Parathyroid adenoma (tissue), 2 donors: ENCODE results near the gene CTCF.

ENCODE experiments used
- H2AFZ ChIP-seq: fragments of 300-600 bp; sonication (generic); one replicate; pipeline ENCODE4 v1.7.0; 2017; ENCODE audit warnings: antibody characterized with exemption, mild to moderate bottlenecking
- H3K27ac ChIP-seq: fragments of 300-600 bp; sonication (generic); one replicate; pipeline ENCODE4 v1.7.0; 2017
- H3K27me3 ChIP-seq: fragments of 300-600 bp; sonication (generic); one replicate; pipeline ENCODE4 v1.7.0; 2017; ENCODE audit warnings: low read length; ENCODE audit not compliant: control insufficient read depth, insufficient read depth
- H3K36me3 ChIP-seq: fragments of 300-600 bp; sonication (generic); one replicate; pipeline ENCODE4 v1.7.0; 2017; ENCODE audit warnings: low read length; ENCODE audit not compliant: control insufficient read depth, insufficient read depth
- H3K4me1 ChIP-seq: fragments of 300-600 bp; sonication (generic); one replicate; pipeline ENCODE4 v1.7.0; 2017; ENCODE audit warnings: control low read depth
- H3K4me2 ChIP-seq: fragments of 300-600 bp; sonication (generic); one replicate; pipeline ENCODE4 v1.7.0; 2017; ENCODE audit warnings: low read length
- H3K4me3 ChIP-seq: fragments of 300-600 bp; sonication (generic); one replicate; pipeline ENCODE4 v1.7.0; 2017; ENCODE audit warnings: low read depth, low read length
- H3K79me2 ChIP-seq: fragments of 300-600 bp; sonication (generic); one replicate; pipeline ENCODE4 v1.7.0; 2017; ENCODE audit warnings: control low read depth
- H3K9ac ChIP-seq: fragments of 300-600 bp; sonication (generic); one replicate; pipeline ENCODE4 v1.7.0; 2017; ENCODE audit warnings: mild to moderate bottlenecking
- H3K9me3 ChIP-seq: fragments of 300-600 bp; sonication (generic); one replicate; pipeline ENCODE4 v1.7.0; 2017; ENCODE audit warnings: low read length; ENCODE audit not compliant: control insufficient read depth
- TF ChIP-seq, protein P1 (sequence below): fragments of 300-600 bp; sonication (generic); IDR thresholded peaks from one replicate; pipeline ENCODE4 v1.7.0; 2017; ENCODE audit warnings: antibody characterized with exemption, mild to moderate bottlenecking
- donor health status: primary hyperparathyroidism.

The CTCF gene

DNA sequence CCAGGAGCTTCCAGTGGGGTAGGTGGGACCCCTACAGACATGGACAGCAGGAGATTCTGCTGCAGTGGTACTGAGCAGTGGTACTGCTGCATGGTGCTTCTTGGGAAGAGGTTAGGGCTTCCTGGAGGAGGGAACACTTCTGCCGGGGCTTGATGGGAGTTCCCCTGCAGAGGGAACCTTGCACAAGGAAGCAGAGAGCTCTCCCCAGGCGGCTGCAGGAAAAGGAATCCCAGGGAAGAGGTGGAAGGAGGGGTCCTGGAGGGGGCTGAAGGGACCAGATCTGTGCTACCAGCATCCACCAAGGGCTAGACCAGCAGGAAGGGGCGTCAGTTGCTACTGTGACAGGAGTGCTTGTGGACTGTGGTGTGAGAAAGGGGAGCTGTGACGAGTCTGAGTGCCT is 23.1 kb upstream of the CTCF start:
- peaks cover 2% of the 10 kb centered on the region for H3K79me2 ChIP-seq
- H3K27ac ChIP-seq, result no peak overlapping the region
- H3K9ac ChIP-seq, result no peak overlapping the region
- TF ChIP-seq, protein P1, sequence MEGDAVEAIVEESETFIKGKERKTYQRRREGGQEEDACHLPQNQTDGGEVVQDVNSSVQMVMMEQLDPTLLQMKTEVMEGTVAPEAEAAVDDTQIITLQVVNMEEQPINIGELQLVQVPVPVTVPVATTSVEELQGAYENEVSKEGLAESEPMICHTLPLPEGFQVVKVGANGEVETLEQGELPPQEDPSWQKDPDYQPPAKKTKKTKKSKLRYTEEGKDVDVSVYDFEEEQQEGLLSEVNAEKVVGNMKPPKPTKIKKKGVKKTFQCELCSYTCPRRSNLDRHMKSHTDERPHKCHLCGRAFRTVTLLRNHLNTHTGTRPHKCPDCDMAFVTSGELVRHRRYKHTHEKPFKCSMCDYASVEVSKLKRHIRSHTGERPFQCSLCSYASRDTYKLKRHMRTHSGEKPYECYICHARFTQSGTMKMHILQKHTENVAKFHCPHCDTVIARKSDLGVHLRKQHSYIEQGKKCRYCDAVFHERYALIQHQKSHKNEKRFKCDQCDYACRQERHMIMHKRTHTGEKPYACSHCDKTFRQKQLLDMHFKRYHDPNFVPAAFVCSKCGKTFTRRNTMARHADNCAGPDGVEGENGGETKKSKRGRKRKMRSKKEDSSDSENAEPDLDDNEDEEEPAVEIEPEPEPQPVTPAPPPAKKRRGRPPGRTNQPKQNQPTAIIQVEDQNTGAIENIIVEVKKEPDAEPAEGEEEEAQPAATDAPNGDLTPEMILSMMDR, result no peak
- H3K4me3 ChIP-seq, result no peak overlapping the region
- H3K4me2 ChIP-seq, result no peak overlapping the region
- H3K36me3 ChIP-seq, result no peaks in the 10 kb centered on the region
- H3K27me3 ChIP-seq, result no peaks in the 10 kb centered on the region
- no peaks in the 10 kb centered on the region for H3K9me3 ChIP-seq
- H3K4me1 ChIP-seq, result peaks cover 5% of the 10 kb centered on the region
- H2AFZ ChIP-seq, result no peak overlapping the region

DNA sequence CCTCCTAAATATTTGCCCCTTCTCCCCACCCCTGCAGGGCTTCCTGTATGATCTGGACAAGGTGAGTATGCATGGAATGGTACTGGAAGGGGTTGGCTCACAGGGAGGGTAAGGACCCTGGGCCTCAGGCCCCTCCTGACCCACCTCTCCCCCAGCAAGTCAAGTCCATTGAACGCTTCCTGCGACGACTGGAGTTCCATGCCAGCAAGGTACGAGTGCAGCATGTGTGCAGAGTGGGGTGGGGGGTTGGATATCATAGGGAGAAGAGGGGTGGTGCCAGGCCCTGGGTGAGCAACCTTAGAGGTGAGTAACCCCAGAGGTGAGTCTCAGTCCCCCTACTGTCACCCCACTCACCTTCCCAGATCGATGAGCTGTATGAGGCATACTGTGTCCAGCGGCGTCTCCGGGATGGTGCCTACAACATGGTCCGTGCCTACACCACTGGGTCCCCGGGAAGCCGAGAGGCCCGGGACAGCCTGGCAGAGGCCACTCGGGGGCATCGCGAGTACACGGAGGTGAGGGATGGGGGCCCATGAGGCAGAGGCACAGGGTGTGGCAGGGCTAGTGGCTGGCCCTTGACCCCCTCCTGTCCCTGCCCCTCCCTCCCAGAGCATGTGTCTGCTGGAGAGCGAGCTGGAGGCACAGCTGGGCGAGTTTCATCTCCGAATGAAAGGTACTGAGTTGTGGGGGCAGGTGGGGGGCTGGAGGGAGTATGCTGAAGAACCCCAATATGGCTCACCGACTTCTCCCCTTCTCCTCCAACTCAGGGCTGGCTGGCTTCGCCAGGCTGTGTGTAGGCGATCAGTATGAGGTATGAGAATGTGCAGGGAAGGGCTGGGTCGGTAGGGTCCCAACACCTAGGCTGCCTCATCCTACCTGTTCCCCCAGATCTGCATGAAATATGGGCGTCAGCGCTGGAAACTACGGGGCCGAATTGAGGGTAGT is 22.4 kb upstream of the CTCF start:
- H3K27ac ChIP-seq, result no peak overlapping the region
- no peak overlapping the region for H3K4me3 ChIP-seq
- peaks cover 5% of the 10 kb centered on the region for H3K4me1 ChIP-seq

DNA sequence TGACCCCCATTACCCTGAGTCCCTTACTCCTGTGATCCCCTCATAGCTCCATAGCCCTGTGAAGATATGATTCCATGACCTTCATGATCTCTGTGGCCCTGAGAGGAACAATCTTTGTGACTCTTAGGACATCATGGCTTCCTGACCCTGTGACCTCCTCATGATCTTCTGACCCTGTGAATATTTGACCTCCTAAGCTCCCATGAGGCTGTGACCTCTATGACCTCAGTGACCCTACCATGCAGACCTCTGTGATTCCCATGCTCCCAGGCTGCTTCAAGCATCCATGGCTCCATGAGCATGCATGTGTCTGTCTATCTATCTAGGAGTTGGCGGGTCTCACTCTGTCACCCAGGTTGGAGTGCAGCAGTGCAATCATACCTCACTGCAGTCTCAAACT is 21.6 kb upstream of the CTCF start:
- Histone ChIP-seq H3K9me3 (no peaks in the 10 kb centered on the region), H3K27ac (no peak overlapping the region), H2AFZ (no peak overlapping the region), H3K4me1 (peaks cover 5% of the 10 kb centered on the region), H3K36me3 (no peaks in the 10 kb centered on the region), H3K4me2 (no peak overlapping the region), H3K27me3 (no peaks in the 10 kb centered on the region), H3K9ac (no peak overlapping the region), H3K79me2 (no peaks in the 10 kb centered on the region), H3K4me3 (no peak overlapping the region)
- TF ChIP-seq, protein P1, result no peak

More for the DNA sequence above, 22.4 kb upstream of the CTCF start:
- H2AFZ ChIP-seq, result no peak overlapping the region
- H3K27me3 ChIP-seq, result no peaks in the 10 kb centered on the region
- TF ChIP-seq, protein P1, result no peak
- no peaks in the 10 kb centered on the region for H3K36me3 ChIP-seq
- H3K4me2 ChIP-seq, result no peak overlapping the region
- no peaks in the 10 kb centered on the region for H3K9me3 ChIP-seq
- no peak overlapping the region for H3K9ac ChIP-seq
- no peaks in the 10 kb centered on the region for H3K79me2 ChIP-seq

DNA sequence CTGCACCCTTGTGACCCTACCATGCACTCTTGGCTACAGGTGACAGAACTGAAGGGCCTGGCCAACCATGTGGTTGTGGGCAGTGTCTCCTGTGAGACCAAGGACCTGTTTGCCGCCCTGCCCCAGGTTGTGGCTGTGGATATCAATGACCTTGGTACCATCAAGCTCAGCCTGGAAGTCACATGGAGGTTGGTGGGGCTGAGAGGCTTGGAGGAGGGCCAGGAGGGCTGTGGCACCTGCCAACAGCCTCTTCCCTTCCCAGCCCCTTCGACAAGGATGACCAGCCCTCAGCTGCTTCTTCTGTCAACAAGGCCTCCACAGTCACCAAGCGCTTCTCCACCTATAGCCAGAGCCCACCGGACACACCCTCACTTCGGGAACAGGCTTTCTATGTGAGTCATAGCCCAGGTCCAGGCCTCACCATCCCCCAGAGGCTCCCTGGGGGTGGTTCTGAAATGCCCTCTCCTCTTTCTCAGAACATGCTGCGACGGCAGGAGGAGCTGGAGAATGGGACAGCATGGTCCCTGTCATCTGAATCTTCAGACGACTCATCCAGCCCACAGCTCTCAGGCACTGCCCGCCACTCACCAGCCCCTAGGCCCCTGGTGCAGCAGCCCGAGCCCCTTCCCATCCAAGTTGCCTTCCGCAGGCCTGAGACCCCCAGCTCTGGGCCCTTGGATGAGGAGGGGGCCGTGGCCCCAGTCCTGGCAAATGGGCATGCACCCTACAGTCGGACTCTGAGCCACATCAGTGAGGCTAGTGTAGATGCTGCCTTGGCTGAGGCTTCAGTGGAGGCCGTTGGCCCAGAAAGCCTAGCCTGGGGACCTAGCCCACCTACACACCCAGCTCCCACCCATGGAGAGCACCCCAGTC is 20.7 kb upstream of the CTCF start:
- H3K4me1 ChIP-seq, result peaks cover 5% of the 10 kb centered on the region
- no peak overlapping the region for H3K27ac ChIP-seq
- no peaks in the 10 kb centered on the region for H3K36me3 ChIP-seq

More for the DNA sequence above, 20.7 kb upstream of the CTCF start:
- TF ChIP-seq, protein P1, result no peak
- Histone ChIP-seq H3K4me2 (no peak overlapping the region), H3K9me3 (no peaks in the 10 kb centered on the region), H3K4me3 (no peak overlapping the region), H3K79me2 (no peaks in the 10 kb centered on the region), H2AFZ (no peak overlapping the region), H3K27me3 (no peaks in the 10 kb centered on the region), H3K9ac (no peak overlapping the region)
